ENCODE results near the gene ACTL9. TPM values are rescaled to one million over a fixed set of nuclear protein-coding genes. Genes with fewer than 3 reads are reported as not detected.

Gene ACTL9
- total RNA-seq, 1 donor from 2014 or later, result not detected

- no peak for TF ChIP-seq CTCF (IDR thresholded peaks at IDR 0.05; ENCODE audit: insufficient read depth, low read length, poor library complexity, severe bottlenecking)
- H3K36me3 ChIP-seq (ENCODE audit: control insufficient read depth, insufficient read depth, low read length), result no peaks in the 10 kb centered on the region
- H3K27me3 ChIP-seq (ENCODE audit: control insufficient read depth, insufficient read depth, low read length), result no peaks in the 10 kb centered on the region
- no peak for DNase-seq (ENCODE audit: low read depth)
- H3K4me3 ChIP-seq (ENCODE audit: low read depth, low read length), result no peak overlapping the region
Measured at GRCh38 chr19:8673276-8673891, 25.2 kb downstream of the ACTL9 start.

- no peak overlapping the region for H3K4me3 ChIP-seq (ENCODE audit: low read depth, low read length)
- no peak for TF ChIP-seq CTCF (IDR thresholded peaks at IDR 0.05; ENCODE audit: insufficient read depth, low read length, poor library complexity, severe bottlenecking)
- DNase-seq (ENCODE audit: low read depth), result no peak
- no peaks in the 10 kb centered on the region for H3K36me3 ChIP-seq (ENCODE audit: control insufficient read depth, insufficient read depth, low read length)
- no peaks in the 10 kb centered on the region for H3K27me3 ChIP-seq (ENCODE audit: control insufficient read depth, insufficient read depth, low read length)
Measured at GRCh38 chr19:8666814-8667405, 31.7 kb downstream of the ACTL9 start.

- DNase-seq (ENCODE audit: low read depth), result no peak
- TF ChIP-seq CTCF (IDR thresholded peaks at IDR 0.05; ENCODE audit: insufficient read depth, low read length, poor library complexity, severe bottlenecking), result no peak
- no peak overlapping the region for H3K4me3 ChIP-seq (ENCODE audit: low read depth, low read length)
- H3K27me3 ChIP-seq (ENCODE audit: control insufficient read depth, insufficient read depth, low read length), result no peaks in the 10 kb centered on the region
- H3K36me3 ChIP-seq (ENCODE audit: control insufficient read depth, insufficient read depth, low read length), result no peaks in the 10 kb centered on the region
Measured at GRCh38 chr19:8665468-8666213, 33.0 kb downstream of the ACTL9 start.

- Histone ChIP-seq H3K36me3 (ENCODE audit: control insufficient read depth, insufficient read depth, low read length) (no peaks in the 10 kb centered on the region), H3K27me3 (ENCODE audit: control insufficient read depth, insufficient read depth, low read length) (no peaks in the 10 kb centered on the region), H3K4me3 (ENCODE audit: low read depth, low read length) (no peak overlapping the region)
- DNase-seq (ENCODE audit: low read depth), result no peak
- no peak for TF ChIP-seq CTCF (IDR thresholded peaks at IDR 0.05; ENCODE audit: insufficient read depth, low read length, poor library complexity, severe bottlenecking)
Measured at GRCh38 chr19:8664671-8665057, 33.9 kb downstream of the ACTL9 start.

- H3K4me3 ChIP-seq (ENCODE audit: low read depth, low read length), result no peak overlapping the region
- no peaks in the 10 kb centered on the region for H3K27me3 ChIP-seq (ENCODE audit: control insufficient read depth, insufficient read depth, low read length)
- no peak for DNase-seq (ENCODE audit: low read depth)
- no peak for TF ChIP-seq CTCF (IDR thresholded peaks at IDR 0.05; ENCODE audit: insufficient read depth, low read length, poor library complexity, severe bottlenecking)
- no peaks in the 10 kb centered on the region for H3K36me3 ChIP-seq (ENCODE audit: control insufficient read depth, insufficient read depth, low read length)
Measured at GRCh38 chr19:8663920-8664670, 34.5 kb downstream of the ACTL9 start.

Measured in kidney epithelial cell (primary cell).